AG10803 (cell line): ENCODE data around the gene LGALSL.

Experiments
- DNase-seq: peaks from one replicate; pipeline ENCODE4 v3.0.0; 2010; ENCODE audit warnings: low read depth
- H3K4me3 ChIP-seq: 2 replicates; pipeline ENCODE4 v1.5.1; 2011; ENCODE audit warnings: mild to moderate bottlenecking, low read length, control low read depth
- CTCF ChIP-seq: conservative IDR thresholded peaks from 2 replicates; pipeline ENCODE4 v1.5.1; 2011; ENCODE audit warnings: mild to moderate bottlenecking, low read length, control low read depth, inconsistent platforms

The LGALSL gene

GRCh38 chr2:64414736-64415435 lies 39.1 kb upstream of the LGALSL start:
- no peak for TF ChIP-seq CTCF
- H3K4me3 ChIP-seq, result no peak overlapping the region
- DNase-seq, result no peak

DNA sequence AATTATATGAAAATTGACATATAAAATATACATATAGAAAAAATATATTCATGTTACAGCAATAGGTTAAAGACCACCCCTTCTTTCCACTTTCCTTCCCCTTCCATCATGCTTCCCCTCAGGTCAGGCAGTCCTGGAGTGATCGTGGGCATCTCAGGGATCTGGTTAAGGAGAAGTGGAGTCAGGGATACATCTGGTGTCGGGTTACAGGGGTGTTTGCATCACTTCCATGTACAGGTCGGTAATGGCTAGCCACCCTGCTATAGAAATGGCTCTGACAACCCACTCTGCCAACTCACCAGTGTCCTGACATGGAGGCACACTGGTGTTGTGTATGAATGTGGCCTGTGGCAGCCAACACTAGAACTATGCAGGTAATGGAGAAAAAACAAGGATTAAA lies 36.3 kb upstream of the LGALSL start:
- H3K4me3 ChIP-seq, result no peak overlapping the region
- TF ChIP-seq CTCF, result no peak
- DNase-seq, result no peak

GRCh38 chr2:64419596-64420165 lies 34.3 kb upstream of the LGALSL start:
- no peak for DNase-seq
- H3K4me3 ChIP-seq, result no peak overlapping the region
- no peak for TF ChIP-seq CTCF

GRCh38 chr2:64420677-64421076 lies 33.3 kb upstream of the LGALSL start:
- no peak for DNase-seq
- no peak for TF ChIP-seq CTCF
- no peak overlapping the region for H3K4me3 ChIP-seq

GRCh38 chr2:64421201-64421600 lies 32.8 kb upstream of the LGALSL start:
- DNase-seq, result no peak
- H3K4me3 ChIP-seq, result no peak overlapping the region
- no peak for TF ChIP-seq CTCF

DNA sequence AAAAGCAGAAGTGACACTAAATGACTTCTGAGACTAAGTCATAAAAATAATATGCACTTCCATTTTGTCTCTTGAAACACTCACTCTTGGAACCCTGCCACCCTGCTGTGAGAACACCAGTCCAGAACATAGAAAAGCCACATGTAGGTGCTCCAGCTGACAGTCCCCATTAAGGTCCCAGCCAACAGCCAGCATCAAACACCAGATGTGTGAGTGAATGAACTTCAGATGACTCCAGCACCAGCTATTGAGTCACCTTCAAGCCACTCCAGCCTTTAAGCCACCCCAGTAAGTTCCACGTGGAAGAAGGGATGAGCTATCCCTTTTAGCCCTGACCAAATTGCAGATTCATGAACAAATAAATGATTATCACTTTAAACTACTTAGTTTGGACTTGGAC lies 31.5 kb upstream of the LGALSL start:
- TF ChIP-seq CTCF, result no peak
- no peak for DNase-seq
- H3K4me3 ChIP-seq, result no peak overlapping the region

DNA sequence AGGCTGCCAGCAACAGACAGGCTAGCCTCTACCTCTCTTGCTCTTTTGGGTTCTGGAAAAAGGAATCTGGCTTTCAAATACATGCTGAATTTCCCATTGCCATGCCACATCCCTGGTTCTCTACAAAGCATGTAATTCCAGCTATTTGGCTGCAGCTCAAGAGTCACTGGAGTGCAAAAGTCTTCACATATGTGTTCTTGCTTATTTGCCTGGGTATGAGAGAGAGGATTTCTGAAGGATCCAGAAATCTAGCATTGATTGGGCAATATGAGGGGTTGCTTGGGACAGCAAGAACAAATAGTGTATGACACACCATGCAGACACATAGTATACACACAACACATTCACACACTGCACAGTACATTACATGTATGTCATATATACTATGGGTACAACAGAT lies 30.7 kb upstream of the LGALSL start:
- peak; percentile 12 for DNase-seq
- no peak overlapping the region for H3K4me3 ChIP-seq
- TF ChIP-seq CTCF, result no peak
